ENCODE measurements around the gene APOO. TPM values are rescaled to one million over a fixed set of nuclear protein-coding genes. Genes with fewer than 3 reads are reported as not detected.
"Not testable (repeated sequence)": the region's sequence is repeated elsewhere in the genome, so short reads cannot be mapped to it uniquely, and the experiment has no call there.

The APOO gene
- total RNA-seq, 4 donors from 2014 or later, result 12.1 to 20.6 (median 17.8) TPM

DNA sequence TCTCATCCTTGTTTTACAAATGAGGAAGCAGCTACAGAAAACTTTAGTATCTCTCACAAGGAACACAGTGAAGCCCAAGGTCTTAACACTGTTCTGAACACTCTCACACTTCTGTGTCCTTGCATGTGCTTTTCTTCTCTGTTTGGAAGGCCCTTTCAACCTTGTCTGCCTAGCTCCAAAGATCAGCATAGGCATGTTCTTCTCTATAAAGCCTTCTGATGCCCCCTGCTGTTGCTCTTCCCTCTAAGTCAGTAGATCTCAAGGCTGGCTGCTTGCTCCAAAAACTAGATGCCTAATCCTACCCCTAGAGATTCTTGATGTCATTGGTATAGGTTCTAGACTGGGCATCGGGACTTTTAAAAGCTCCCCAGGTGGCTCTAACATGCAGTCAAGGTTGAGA, 5.9 kb downstream of the APOO start:
- Histone ChIP-seq H3K9me3 (no peaks in the 10 kb centered on the region), H3K4me3 (peak overlapping the region in 2 of 4 donors; percentile 20 to 21), H3K27ac (peak overlapping the region in 3 of 4 donors; percentile 4 to 58 (median 53)), H3K36me3 (no peaks in the 10 kb centered on the region), H3K27me3 (no peaks in the 10 kb centered on the region), H3K4me1 (no peaks in the 10 kb centered on the region)
- DNase-seq, result peak in 2 of 3 donors; percentile 54 to 74
- TF ChIP-seq, protein P1, sequence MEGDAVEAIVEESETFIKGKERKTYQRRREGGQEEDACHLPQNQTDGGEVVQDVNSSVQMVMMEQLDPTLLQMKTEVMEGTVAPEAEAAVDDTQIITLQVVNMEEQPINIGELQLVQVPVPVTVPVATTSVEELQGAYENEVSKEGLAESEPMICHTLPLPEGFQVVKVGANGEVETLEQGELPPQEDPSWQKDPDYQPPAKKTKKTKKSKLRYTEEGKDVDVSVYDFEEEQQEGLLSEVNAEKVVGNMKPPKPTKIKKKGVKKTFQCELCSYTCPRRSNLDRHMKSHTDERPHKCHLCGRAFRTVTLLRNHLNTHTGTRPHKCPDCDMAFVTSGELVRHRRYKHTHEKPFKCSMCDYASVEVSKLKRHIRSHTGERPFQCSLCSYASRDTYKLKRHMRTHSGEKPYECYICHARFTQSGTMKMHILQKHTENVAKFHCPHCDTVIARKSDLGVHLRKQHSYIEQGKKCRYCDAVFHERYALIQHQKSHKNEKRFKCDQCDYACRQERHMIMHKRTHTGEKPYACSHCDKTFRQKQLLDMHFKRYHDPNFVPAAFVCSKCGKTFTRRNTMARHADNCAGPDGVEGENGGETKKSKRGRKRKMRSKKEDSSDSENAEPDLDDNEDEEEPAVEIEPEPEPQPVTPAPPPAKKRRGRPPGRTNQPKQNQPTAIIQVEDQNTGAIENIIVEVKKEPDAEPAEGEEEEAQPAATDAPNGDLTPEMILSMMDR (IDR thresholded peaks at IDR 0.05), result peak in 3 of 6 experiments; percentile 73 to 81 (median 74)
- TF ChIP-seq POLR2A (IDR thresholded peaks at IDR 0.05), result no peak

DNA sequence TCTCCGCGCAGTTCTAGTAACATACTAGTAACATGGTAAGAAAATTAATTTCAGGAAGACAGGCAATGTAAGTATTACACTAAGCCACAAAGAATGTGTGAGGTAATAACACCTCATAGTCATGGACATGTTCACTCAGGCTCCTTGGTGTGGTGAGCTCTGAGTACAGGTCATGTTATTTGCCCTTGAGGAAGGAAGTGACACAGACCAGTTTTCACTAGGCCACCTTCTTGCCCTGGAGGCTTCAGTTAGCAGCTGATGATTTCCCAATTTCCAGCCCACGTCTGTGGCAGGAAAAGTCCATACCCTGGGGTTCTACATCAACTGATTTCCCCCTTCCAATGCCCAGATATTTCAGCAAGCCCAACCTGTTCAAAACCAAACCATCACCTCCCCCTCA, 6.7 kb downstream of the APOO start:
- TF ChIP-seq POLR2A (IDR thresholded peaks at IDR 0.05), result no peak
- TF ChIP-seq, protein P1 (IDR thresholded peaks at IDR 0.05), result no peak

DNA sequence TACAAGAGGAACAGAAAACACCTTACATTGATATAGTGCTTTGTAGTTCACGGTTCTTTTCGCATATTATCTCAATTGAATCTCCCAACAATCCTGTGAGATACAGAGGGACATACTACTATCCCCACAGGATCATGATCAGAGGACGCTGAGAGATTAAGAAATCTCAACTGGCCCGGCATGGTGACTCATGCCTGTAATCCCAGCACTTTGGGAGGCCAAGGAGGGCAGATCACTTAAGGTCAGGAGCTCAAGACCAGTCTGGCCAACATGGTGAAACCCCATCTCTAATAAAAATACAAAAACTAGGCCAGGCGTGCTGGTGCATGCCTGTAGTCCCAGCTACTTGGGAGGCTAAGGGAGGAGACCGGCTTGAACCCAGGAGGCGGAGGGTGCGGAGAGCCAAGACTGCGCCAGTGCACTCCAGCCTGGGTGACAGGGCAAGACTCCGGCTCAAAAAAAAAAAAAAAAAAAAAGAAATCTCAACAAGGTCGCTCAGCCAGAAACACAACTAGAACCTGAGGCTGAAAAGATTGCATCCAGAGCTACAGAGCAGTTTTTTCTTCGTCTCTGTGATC, 7.4 kb downstream of the APOO start:
- Histone ChIP-seq H3K9me3 (no peaks in the 10 kb centered on the region), H3K4me1 (no peaks in the 10 kb centered on the region), H3K36me3 (no peaks in the 10 kb centered on the region), H3K27me3 (no peaks in the 10 kb centered on the region), H3K27ac (peak overlapping the region in 1 of 4 donors; percentile 20), H3K4me3 (no peak overlapping the region)
- TF ChIP-seq, protein P1 (IDR thresholded peaks at IDR 0.05), result no peak
- no peak for TF ChIP-seq POLR2A (IDR thresholded peaks at IDR 0.05)
- no peak for DNase-seq

More for the DNA sequence above, 6.7 kb downstream of the APOO start:
- no peaks in the 10 kb centered on the region for H3K4me1 ChIP-seq
- no peaks in the 10 kb centered on the region for H3K27me3 ChIP-seq
- no peaks in the 10 kb centered on the region for H3K36me3 ChIP-seq
- no peak overlapping the region for H3K4me3 ChIP-seq
- peak overlapping the region in 2 of 4 donors; percentile 53 to 58 for H3K27ac ChIP-seq
- no peak for DNase-seq
- H3K9me3 ChIP-seq, result no peaks in the 10 kb centered on the region

DNA sequence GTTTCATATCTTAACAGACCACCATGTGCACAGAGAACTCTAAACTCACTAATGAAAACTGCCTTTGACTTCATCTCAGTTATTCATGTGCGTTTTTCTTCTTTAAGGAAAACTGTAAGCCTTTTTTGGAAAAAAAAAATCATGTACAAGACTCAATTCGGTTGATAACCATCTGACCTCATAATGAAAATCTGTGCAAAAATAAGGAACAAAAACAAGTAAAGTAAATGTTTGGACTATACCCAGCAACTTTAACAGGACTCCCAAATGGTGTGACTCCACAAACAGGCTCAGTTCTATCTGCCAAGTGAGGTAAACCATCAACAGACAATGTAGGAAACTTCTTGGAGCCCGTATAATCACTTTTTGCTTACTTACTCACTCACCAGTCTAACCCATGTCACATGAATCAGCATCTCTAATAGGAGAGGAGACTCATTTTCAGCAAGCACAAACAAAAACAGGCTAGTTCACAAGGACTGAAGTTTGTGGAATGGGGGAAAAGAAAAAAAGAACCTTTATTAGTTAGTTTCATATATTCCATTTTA, 9.3 kb downstream of the APOO start:
- Histone ChIP-seq H3K9me3 (no peaks in the 10 kb centered on the region), H3K4me1 (no peaks in the 10 kb centered on the region), H3K27ac (no peak overlapping the region), H3K4me3 (no peak overlapping the region), H3K36me3 (no peaks in the 10 kb centered on the region), H3K27me3 (no peaks in the 10 kb centered on the region)
- no peak for TF ChIP-seq POLR2A (IDR thresholded peaks at IDR 0.05)
- TF ChIP-seq, protein P1 (IDR thresholded peaks at IDR 0.05), result no peak
- DNase-seq, result no peak

DNA sequence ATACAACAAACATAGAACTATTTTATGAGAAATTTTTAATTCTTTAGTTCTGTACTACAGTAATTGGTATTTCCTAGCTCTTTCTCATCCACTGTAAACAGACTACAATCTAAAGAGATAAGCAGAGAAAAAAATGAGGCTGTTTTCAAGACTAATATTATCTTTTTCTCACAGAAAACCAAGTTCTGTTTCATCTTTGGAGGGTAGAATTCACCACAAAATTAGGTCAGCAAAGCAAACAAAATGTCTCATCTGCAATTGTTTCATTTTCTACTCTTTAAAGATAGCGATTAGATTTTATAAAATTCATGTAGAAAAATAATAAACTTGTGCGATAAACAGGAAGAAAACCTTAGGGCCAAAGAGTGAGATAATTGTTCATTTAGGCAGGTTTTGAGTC, 10.8 kb downstream of the APOO start:
- no peak for DNase-seq
- Histone ChIP-seq H3K4me3 (no peak overlapping the region), H3K9me3 (no peaks in the 10 kb centered on the region), H3K27me3 (no peaks in the 10 kb centered on the region), H3K27ac (peak overlapping the region in 1 of 4 donors; percentile 22), H3K4me1 (no peaks in the 10 kb centered on the region), H3K36me3 (no peaks in the 10 kb centered on the region)
- TF ChIP-seq, protein P1 (IDR thresholded peaks at IDR 0.05), result no peak
- TF ChIP-seq POLR2A (IDR thresholded peaks at IDR 0.05), result no peak

DNA sequence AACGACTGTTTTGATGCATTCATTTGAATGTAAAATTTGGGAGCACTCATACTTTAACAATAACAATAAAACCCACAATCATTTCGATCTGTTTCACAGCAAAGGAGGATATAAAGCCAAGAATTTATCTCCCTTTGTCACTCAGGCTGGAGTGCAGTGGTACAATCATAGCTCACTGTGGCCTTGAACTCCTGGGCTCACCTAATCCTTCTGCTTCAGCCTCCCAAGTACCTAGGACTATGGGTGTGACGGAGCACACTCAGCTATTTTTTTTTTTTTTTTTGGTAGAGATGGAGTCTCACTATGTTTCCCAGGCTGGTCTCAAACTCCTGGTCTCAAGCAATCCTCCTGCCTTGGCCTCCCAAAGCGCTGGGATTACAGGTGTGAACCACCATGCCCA, 11.2 kb downstream of the APOO start:
- DNase-seq, H3K4me1 ChIP-seq, H3K36me3 ChIP-seq, H3K9me3 ChIP-seq, H3K27me3 ChIP-seq, H3K4me3 ChIP-seq, H3K27ac ChIP-seq: not testable (repeated sequence)

DNA sequence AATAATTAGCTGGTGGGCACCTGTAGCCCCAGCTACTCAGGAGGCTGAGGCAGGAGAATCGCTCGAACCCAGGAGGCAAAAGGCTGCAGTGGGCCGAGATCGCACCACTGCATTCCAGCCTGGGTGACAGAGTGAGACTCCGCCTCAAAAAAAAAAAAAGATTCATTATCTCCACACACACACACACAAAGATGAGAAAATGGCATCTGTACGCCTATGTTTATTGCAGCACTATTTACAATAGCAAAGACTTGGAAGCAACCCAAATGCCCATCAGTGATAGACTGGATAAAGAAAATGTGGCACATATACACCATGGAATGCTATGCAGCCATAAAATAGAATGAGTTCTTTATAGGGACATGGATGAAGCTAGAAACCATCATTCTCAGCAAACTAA, 12.7 kb downstream of the APOO start:
- DNase-seq, H3K4me3 ChIP-seq, H3K27ac ChIP-seq, H3K36me3 ChIP-seq, H3K4me1 ChIP-seq, H3K27me3 ChIP-seq, H3K9me3 ChIP-seq: not testable (repeated sequence)
